Measurements from ENCODE around the gene CMC1. TPM values are rescaled to one million over a fixed set of nuclear protein-coding genes. Genes with fewer than 3 reads are reported as not detected.
A peak's percentile ranks its signal among the peaks of the same experiment; 100 is the strongest.

The CMC1 gene
- total and polyA plus RNA-seq, 7 donors: 14.4 to 73.4 (median 23.2) TPM

GRCh38 chr3:28315711-28316110 is 74.3 kb downstream of the CMC1 start:
- ATAC-seq (no peak), DNase-seq (no peak)
- WGBS, 3 donors: 90 to 100% (median 96%) methylated on average over 1 of the region's 1 CpG
- Histone ChIP-seq H3K27me3 (ENCODE audit: insufficient read depth in 3 of 3, low read length in 2 of 3) (no peaks in the 10 kb centered on the region), H3K4me1 (no peaks in the 10 kb centered on the region), H3K27ac (no peak overlapping the region), H3K9me3 (no peaks in the 10 kb centered on the region), H3K4me3 (no peak overlapping the region), H3K36me3 (ENCODE audit: insufficient read depth in 1 of 2, low read depth in 1 of 2) (peaks cover 3 to 16% of the 10 kb centered on the region in 2 donors)
- intact Hi-C loops (cut with DNase I): no loop called here
- TF ChIP-seq CTCF (IDR thresholded peaks at IDR 0.05): no peak

GRCh38 chr3:28316226-28316625 is 74.8 kb downstream of the CMC1 start:
- ATAC-seq: no peak
- no peak for TF ChIP-seq CTCF (IDR thresholded peaks at IDR 0.05)

GRCh38 chr3:28317438-28318022 is 76.1 kb downstream of the CMC1 start:
- 31 to 49% (median 44%) methylated on average over 2 of the region's 2 CpGs for WGBS, 3 donors
- DNase-seq: no peak
- no peaks in the 10 kb centered on the region for H3K4me1 ChIP-seq
- no peak overlapping the region for H3K4me3 ChIP-seq
- peak in 3 of 4 donors; percentile 74 to 80 (median 77) for ATAC-seq
- peak; percentile 49 for TF ChIP-seq CTCF (IDR thresholded peaks at IDR 0.05)
- peaks cover 3 to 28% of the 10 kb centered on the region in 2 donors for H3K36me3 ChIP-seq (ENCODE audit: insufficient read depth in 1 of 2, low read depth in 1 of 2)
- no peaks in the 10 kb centered on the region for H3K27me3 ChIP-seq (ENCODE audit: insufficient read depth in 3 of 3, low read length in 2 of 3)
- H3K9me3 ChIP-seq: no peaks in the 10 kb centered on the region
- no peak overlapping the region for H3K27ac ChIP-seq
- intact Hi-C loops (cut with DNase I): no loop called here

More at GRCh38 chr3:28316226-28316625, 74.8 kb downstream of the CMC1 start:
- WGBS, 3 donors: 89 to 91% (median 90%) methylated on average over 2 of the region's 2 CpGs
- no peak for DNase-seq
- Histone ChIP-seq H3K27ac (no peak overlapping the region), H3K4me3 (no peak overlapping the region), H3K27me3 (ENCODE audit: insufficient read depth in 3 of 3, low read length in 2 of 3) (no peaks in the 10 kb centered on the region), H3K4me1 (no peaks in the 10 kb centered on the region), H3K9me3 (no peaks in the 10 kb centered on the region), H3K36me3 (ENCODE audit: insufficient read depth in 1 of 2, low read depth in 1 of 2) (peaks cover 3 to 16% of the 10 kb centered on the region in 2 donors)
- intact Hi-C loops (cut with DNase I): no loop called here

- H3K9me3 ChIP-seq: no peaks in the 10 kb centered on the region
- H3K36me3 ChIP-seq (ENCODE audit: insufficient read depth in 1 of 2, low read depth in 1 of 2): peaks cover 3 to 62% of the 10 kb centered on the region in 2 donors
- no peak for TF ChIP-seq CTCF (IDR thresholded peaks at IDR 0.05)
- H3K27ac ChIP-seq: no peak overlapping the region
- intact Hi-C loops (cut with DNase I): no loop called here
- no peaks in the 10 kb centered on the region for H3K4me1 ChIP-seq
- no peaks in the 10 kb centered on the region for H3K27me3 ChIP-seq (ENCODE audit: insufficient read depth in 3 of 3, low read length in 2 of 3)
- no peak for DNase-seq
- no peak overlapping the region for H3K4me3 ChIP-seq
- no peak for ATAC-seq
Measured at GRCh38 chr3:28320981-28321380, 79.6 kb downstream of the CMC1 start.

GRCh38 chr3:28322464-28322863 is 81.0 kb downstream of the CMC1 start:
- Histone ChIP-seq H3K9me3 (no peaks in the 10 kb centered on the region), H3K4me1 (no peaks in the 10 kb centered on the region), H3K27ac (no peak overlapping the region), H3K27me3 (ENCODE audit: insufficient read depth in 3 of 3, low read length in 2 of 3) (no peaks in the 10 kb centered on the region), H3K36me3 (ENCODE audit: insufficient read depth in 1 of 2, low read depth in 1 of 2) (peaks cover 3 to 71% of the 10 kb centered on the region in 2 donors), H3K4me3 (no peak overlapping the region)
- ATAC-seq (no peak), DNase-seq (no peak)
- no peak for TF ChIP-seq CTCF (IDR thresholded peaks at IDR 0.05)
- 85 to 88% (median 86%) methylated on average over 1 of the region's 1 CpG for WGBS, 3 donors
- intact Hi-C loops (cut with DNase I): no loop called here

All from psoas muscle (tissue), 8 donors.